Measurements from ENCODE around the gene GPR151. TPM values are rescaled to one million over a fixed set of nuclear protein-coding genes. Genes with fewer than 3 reads are reported as not detected.

The GPR151 gene
- polyA plus RNA-seq, 1 of the 3 experiments (the other 2 are of a cell fraction), result not detected

DNA sequence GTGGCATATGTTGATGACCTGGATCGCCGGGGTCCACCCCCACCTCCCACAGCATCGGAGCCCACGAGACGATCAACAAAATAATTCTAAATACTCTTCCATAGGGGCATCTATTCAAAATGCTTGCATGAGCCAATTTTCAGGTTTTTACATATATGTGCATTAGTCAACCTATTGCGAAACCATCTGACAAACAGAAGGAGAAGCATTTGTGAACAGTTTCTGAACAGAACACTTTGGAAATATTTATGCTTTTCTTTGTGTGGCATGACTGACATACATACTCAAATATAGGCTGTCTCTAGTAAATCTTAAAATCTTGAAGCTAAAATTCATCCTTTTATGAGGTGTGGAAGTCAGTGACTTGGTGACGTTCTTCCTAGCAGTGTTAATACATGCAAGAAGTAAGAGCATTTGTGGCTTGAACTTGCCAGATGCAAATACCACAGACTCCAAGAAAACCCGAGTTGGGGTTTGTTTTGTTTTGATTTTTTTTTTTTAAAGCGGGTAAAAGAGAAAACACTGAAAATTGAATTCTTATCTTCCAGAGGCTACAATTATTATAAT lies 5.3 kb downstream of the GPR151 start:
- DNase-seq, result no peak
- H3K9me3 ChIP-seq, result no peaks in the 10 kb centered on the region
- no peak overlapping the region for H2AFZ ChIP-seq (ENCODE audit: low read depth)
- WGBS (ENCODE audit: low lambda C conversion rate), result 92% methylated on average over 9 of the region's 9 CpGs
- peaks cover 12% of the 10 kb centered on the region for H3F3A ChIP-seq (replicated peaks; ENCODE audit: insufficient read depth)
- TF ChIP-seq RAD21 (IDR thresholded peaks at IDR 0.05; ENCODE audit: low read length) (no peak), ELF1 (IDR thresholded peaks at IDR 0.05) (no peak), MXI1 (IDR thresholded peaks at IDR 0.05; ENCODE audit: low read depth, low read length) (no peak), YY1 (IDR thresholded peaks at IDR 0.05; ENCODE audit: low read depth) (no peak), USF1 (IDR thresholded peaks at IDR 0.05; ENCODE audit: borderline replicate concordance, low read depth) (no peak), TCF12 (IDR thresholded peaks at IDR 0.05) (no peak), TAF1 (IDR thresholded peaks at IDR 0.05; ENCODE audit: borderline replicate concordance, low read depth, low read length) (no peak)
- TF ChIP-seq, protein P1, sequence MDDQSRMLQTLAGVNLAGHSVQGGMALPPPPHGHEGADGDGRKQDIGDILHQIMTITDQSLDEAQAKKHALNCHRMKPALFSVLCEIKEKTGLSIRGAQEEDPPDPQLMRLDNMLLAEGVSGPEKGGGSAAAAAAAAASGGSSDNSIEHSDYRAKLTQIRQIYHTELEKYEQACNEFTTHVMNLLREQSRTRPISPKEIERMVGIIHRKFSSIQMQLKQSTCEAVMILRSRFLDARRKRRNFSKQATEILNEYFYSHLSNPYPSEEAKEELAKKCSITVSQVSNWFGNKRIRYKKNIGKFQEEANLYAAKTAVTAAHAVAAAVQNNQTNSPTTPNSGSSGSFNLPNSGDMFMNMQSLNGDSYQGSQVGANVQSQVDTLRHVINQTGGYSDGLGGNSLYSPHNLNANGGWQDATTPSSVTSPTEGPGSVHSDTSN (IDR thresholded peaks at IDR 0.05), result no peak
- H3K27ac ChIP-seq (ENCODE audit: low read depth in 2 of 2, low read length in 1 of 2), result no peak overlapping the region
- H3K79me2 ChIP-seq (ENCODE audit: insufficient read depth), result no peaks in the 10 kb centered on the region
- no peaks in the 10 kb centered on the region for H3K27me3 ChIP-seq (ENCODE audit: insufficient read depth)
- POLR2A ChIA-PET, result no interaction called here
- H3K9me2 ChIP-seq, result no peaks in the 10 kb centered on the region
- CTCF ChIA-PET, result no interaction called here
- no peaks in the 10 kb centered on the region for H3K4me1 ChIP-seq (ENCODE audit: control insufficient read depth in 1 of 2, insufficient read depth in 2 of 2, low read depth in 1 of 2, low read length in 1 of 2)
- H3K9ac ChIP-seq, result no peak overlapping the region
- H3K36me3 ChIP-seq (replicated peaks in 1 of 2; ENCODE audit: control insufficient read depth in 1 of 2, insufficient read depth in 2 of 2, low read length in 1 of 2), result peaks cover 74 to 75% of the 10 kb centered on the region in 2 experiments
- no peak overlapping the region for H3K4me2 ChIP-seq
- H3K4me3 ChIP-seq (ENCODE audit: low read depth in 2 of 2, low read length in 1 of 2), result no peak overlapping the region
- no peaks in the 10 kb centered on the region for H4K20me1 ChIP-seq (ENCODE audit: insufficient read depth)

DNA sequence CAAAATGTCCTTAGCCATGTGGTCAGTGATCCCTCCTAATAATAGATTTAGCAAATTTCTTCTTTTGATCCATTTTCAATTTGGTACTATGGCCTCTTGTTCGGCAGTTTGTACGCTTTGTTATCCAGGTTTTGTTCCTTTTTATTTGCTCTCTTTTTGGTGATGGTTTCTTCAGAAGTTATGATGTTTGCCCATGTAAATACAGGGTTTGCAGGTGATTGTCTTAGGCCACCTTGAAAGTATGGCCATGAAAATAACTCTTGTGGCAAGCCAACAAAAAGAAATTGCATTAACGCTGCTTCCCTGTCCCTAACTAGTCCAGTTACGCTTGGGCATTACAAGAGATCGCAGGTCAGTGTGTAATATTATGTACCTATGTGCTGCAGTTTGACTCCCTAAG lies 8.6 kb downstream of the GPR151 start:
- H3K4me2 ChIP-seq, result no peak overlapping the region
- ChIA-PET CTCF (interaction anchor here (1.1 kb wide), 1 partner anchor 26 kb away, joined by 3 read pairs; no protein-coding TSS in a partner anchor), POLR2A (no interaction called here)
- H3K36me3 ChIP-seq (replicated peaks in 1 of 2; ENCODE audit: control insufficient read depth in 1 of 2, insufficient read depth in 2 of 2, low read length in 1 of 2), result peaks cover 80 to 88% of the 10 kb centered on the region in 2 experiments
- no peaks in the 10 kb centered on the region for H3K9me2 ChIP-seq
- H2AFZ ChIP-seq (ENCODE audit: low read depth), result no peak overlapping the region
- 100% methylated on average over 5 of the region's 5 CpGs for WGBS (ENCODE audit: low lambda C conversion rate)
- H3F3A ChIP-seq (replicated peaks; ENCODE audit: insufficient read depth), result peaks cover 4% of the 10 kb centered on the region
- no peaks in the 10 kb centered on the region for H3K4me1 ChIP-seq (ENCODE audit: control insufficient read depth in 1 of 2, insufficient read depth in 2 of 2, low read depth in 1 of 2, low read length in 1 of 2)
- peaks cover 11% of the 10 kb centered on the region; the same call in 1 of the 2 replicates for H3K79me2 ChIP-seq (ENCODE audit: insufficient read depth)
- TF ChIP-seq USF2 (IDR thresholded peaks at IDR 0.05; ENCODE audit: borderline replicate concordance, low read depth, low read length) (no peak), GATA2 (CRISPR knock-in tag; IDR thresholded peaks at IDR 0.05) (no peak), RXRA (IDR thresholded peaks at IDR 0.05; ENCODE audit: borderline replicate concordance, low read depth) (no peak), SIN3A (IDR thresholded peaks at IDR 0.05; ENCODE audit: borderline replicate concordance, low read depth, low read length) (no peak), MXI1 (IDR thresholded peaks at IDR 0.05; ENCODE audit: low read depth, low read length) (no peak), MAX (IDR thresholded peaks at IDR 0.05; ENCODE audit: low read depth) (no peak), SMC3 (IDR thresholded peaks at IDR 0.05; ENCODE audit: low read depth, low read length) (no peak), EZH2phosphoT487 (IDR thresholded peaks at IDR 0.05; ENCODE audit: borderline replicate concordance, low read depth) (no peak), USF1 (IDR thresholded peaks at IDR 0.05; ENCODE audit: borderline replicate concordance, low read depth) (no peak), POLR2AphosphoS5 (IDR thresholded peaks at IDR 0.05; ENCODE audit: low read depth, low read length) (no peak), FOXJ3 (CRISPR knock-in tag; IDR thresholded peaks at IDR 0.05) (no peak)
- TF ChIP-seq, protein P1 (IDR thresholded peaks at IDR 0.05), result no peak
- no peaks in the 10 kb centered on the region for H4K20me1 ChIP-seq (ENCODE audit: insufficient read depth)
- no peak for DNase-seq
- no peaks in the 10 kb centered on the region for H3K27me3 ChIP-seq (ENCODE audit: insufficient read depth)
- H3K9ac ChIP-seq, result no peak overlapping the region
- no peaks in the 10 kb centered on the region for H3K9me3 ChIP-seq
- H3K4me3 ChIP-seq (ENCODE audit: low read depth in 2 of 2, low read length in 1 of 2), result no peak overlapping the region
- H3K27ac ChIP-seq (ENCODE audit: low read depth in 2 of 2, low read length in 1 of 2), result no peak overlapping the region

Measured in SK-N-SH (cell line).